ENCODE results near the gene KATNA1. TPM values are rescaled to one million over a fixed set of nuclear protein-coding genes. Genes with fewer than 3 reads are reported as not detected.

KATNA1 gene
- total RNA-seq, 1 donor from 2014 or later = 19.2 TPM

GRCh38 chr6:149566410-149567193 is 81.9 kb downstream of the KATNA1 start:
- H3K27ac Mint-ChIP-seq (ENCODE audit: unreplicated experiment) = peak overlapping the region; percentile 92
- H3K36me3 Mint-ChIP-seq (ENCODE audit: unreplicated experiment) = no peaks in the 10 kb centered on the region
- no peaks in the 10 kb centered on the region for H3K27me3 Mint-ChIP-seq (ENCODE audit: unreplicated experiment)
- no peak for TF ChIP-seq CTCF (IDR thresholded peaks at IDR 0.05)
- H3K4me3 Mint-ChIP-seq (ENCODE audit: unreplicated experiment) = peak overlapping the region; percentile 94
- H3K4me1 Mint-ChIP-seq (ENCODE audit: unreplicated experiment) = peaks cover 19% of the 10 kb centered on the region
- DNase-seq (ENCODE audit: extremely low spot score, unreplicated experiment) = peak; percentile 87
- H3K9me3 Mint-ChIP-seq (ENCODE audit: unreplicated experiment) = no peaks in the 10 kb centered on the region

- Mint-ChIP-seq H3K27ac (ENCODE audit: unreplicated experiment) (peak within 1 kb of the TSS; percentile 92), H3K4me3 (ENCODE audit: unreplicated experiment) (peak within 1 kb of the TSS; percentile 94)
Observed at GRCh38 chr6:149565527-149566409, 82.7 kb downstream of the KATNA1 start, which contains the start of gene GINM1. Gene GINM1 (plus strand): TSS chr6:149566375. CDS start chr6:149566415, 40 bp downstream.

GRCh38 chr6:149563928-149564325 is 84.6 kb downstream of the KATNA1 start:
- Mint-ChIP-seq H3K9me3 (ENCODE audit: unreplicated experiment) (no peaks in the 10 kb centered on the region), H3K4me3 (ENCODE audit: unreplicated experiment) (no peak overlapping the region), H3K4me1 (ENCODE audit: unreplicated experiment) (peaks cover 15% of the 10 kb centered on the region), H3K27me3 (ENCODE audit: unreplicated experiment) (peaks cover 18% of the 10 kb centered on the region), H3K27ac (ENCODE audit: unreplicated experiment) (no peak overlapping the region), H3K36me3 (ENCODE audit: unreplicated experiment) (no peaks in the 10 kb centered on the region)
- DNase-seq (ENCODE audit: extremely low spot score, unreplicated experiment) = no peak
- TF ChIP-seq CTCF (IDR thresholded peaks at IDR 0.05) = no peak

More at GRCh38 chr6:149565527-149566409, 82.7 kb downstream of the KATNA1 start, which contains the start of gene GINM1:
- peaks cover 19% of the 10 kb centered on the region for H3K4me1 Mint-ChIP-seq (ENCODE audit: unreplicated experiment)
- H3K9me3 Mint-ChIP-seq (ENCODE audit: unreplicated experiment) = no peaks in the 10 kb centered on the region
- DNase-seq (ENCODE audit: extremely low spot score, unreplicated experiment) = peak; percentile 99
- no peaks in the 10 kb centered on the region for H3K36me3 Mint-ChIP-seq (ENCODE audit: unreplicated experiment)
- TF ChIP-seq CTCF (IDR thresholded peaks at IDR 0.05) = peak; percentile 75
- H3K27me3 Mint-ChIP-seq (ENCODE audit: unreplicated experiment) = peaks cover under 1% of the 10 kb centered on the region

GRCh38 chr6:149563203-149563927 is 85.1 kb downstream of the KATNA1 start:
- no peak for DNase-seq (ENCODE audit: extremely low spot score, unreplicated experiment)
- H3K4me1 Mint-ChIP-seq (ENCODE audit: unreplicated experiment) = peaks cover 15% of the 10 kb centered on the region
- no peaks in the 10 kb centered on the region for H3K9me3 Mint-ChIP-seq (ENCODE audit: unreplicated experiment)
- no peak for TF ChIP-seq CTCF (IDR thresholded peaks at IDR 0.05)
- H3K4me3 Mint-ChIP-seq (ENCODE audit: unreplicated experiment) = no peak overlapping the region
- no peaks in the 10 kb centered on the region for H3K36me3 Mint-ChIP-seq (ENCODE audit: unreplicated experiment)
- no peak overlapping the region for H3K27ac Mint-ChIP-seq (ENCODE audit: unreplicated experiment)
- peaks cover 23% of the 10 kb centered on the region for H3K27me3 Mint-ChIP-seq (ENCODE audit: unreplicated experiment)

All from osteocyte (in vitro differentiated cells).